GM04503 (cell line): ENCODE data around the gene NAT10.

Experiments used
- DNase-seq: peaks from one replicate; pipeline ENCODE4 v3.0.0-alpha.2; 2012; ENCODE audit warnings: low read depth

Gene NAT10

DNA sequence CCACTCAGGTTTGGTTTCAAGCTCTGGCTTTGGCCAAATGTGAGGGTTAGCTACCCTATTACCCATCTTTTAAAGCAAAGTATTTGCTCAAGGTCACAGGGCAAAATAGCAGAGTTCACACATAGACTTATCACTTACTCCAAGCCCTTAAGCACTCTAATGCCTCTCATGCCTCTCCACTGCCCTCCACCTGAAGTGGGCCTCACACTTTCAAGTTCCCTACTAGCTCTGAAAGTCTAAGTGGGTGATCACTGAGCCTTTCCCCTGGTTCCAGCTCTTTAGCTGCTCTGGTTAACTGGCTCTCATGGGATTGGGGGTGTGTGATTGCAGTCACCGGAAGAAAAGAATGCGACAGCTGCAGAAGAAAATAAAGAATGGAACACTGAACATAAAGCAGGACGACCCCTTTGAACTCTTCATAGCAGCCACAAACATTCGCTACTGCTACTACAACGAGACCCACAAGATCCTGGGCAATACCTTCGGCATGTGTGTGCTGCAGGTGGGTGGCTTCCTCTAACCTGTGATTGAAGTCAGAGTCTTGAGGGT is 6.4 kb downstream of the NAT10 start:
- no peak for DNase-seq

DNA sequence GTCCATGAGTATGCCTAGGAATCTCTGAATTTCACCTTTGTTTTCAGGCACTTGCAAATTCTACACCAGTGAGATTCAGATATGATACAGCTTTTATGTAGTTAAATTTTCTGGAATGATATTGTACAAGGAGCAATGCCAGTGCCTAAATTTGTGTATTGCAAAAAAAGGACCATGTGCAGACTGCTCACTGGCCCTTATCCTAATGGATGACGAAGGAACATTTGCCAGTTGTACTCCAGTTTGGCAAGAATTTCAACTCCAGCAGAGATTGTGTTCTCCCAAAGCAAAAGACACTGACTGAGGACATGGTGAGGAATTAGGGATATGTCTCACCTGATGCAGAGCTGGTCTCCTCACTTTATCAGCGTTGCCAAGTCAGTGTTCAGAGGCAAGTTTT is 8.6 kb downstream of the NAT10 start:
- no peak for DNase-seq

DNA sequence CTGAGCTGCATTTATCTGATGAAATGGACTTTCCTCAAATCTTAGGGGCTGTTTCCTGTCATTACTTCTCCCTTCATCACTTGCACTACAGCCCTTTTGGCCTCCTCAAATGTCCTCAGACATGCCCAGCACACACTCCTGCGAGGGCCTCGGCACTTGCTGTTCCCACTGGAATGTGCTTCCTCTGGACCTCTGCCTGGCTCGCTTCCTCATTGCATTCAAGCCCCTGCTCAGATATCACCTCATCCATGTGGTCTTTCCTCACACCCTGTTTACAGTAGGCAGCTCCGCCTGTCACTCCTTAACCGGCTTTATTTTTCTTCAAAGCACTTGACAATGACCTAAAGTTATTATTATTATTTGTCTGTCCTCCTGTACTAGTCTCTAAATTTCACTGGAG is 9.0 kb downstream of the NAT10 start:
- no peak for DNase-seq

DNA sequence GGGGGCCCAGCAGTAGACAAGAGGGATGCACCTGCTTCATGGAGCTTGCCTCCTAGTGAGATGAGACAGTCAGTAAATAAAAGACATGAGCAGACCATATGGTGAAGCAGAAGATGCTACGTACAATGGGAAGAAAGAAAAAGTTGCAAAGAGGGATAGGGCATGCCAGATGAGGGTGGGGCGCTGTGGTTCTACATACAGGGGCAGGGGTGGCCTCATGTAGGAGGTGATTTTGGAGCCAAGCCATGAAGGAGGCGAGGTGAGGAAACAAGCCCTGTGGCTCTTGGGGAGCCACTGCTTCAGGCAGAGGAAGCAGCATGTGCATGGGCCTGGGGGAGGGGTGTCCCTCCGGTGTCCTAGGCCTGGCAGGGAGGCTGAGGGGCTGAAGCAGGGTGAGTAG is 15.2 kb downstream of the NAT10 start:
- DNase-seq: no peak

DNA sequence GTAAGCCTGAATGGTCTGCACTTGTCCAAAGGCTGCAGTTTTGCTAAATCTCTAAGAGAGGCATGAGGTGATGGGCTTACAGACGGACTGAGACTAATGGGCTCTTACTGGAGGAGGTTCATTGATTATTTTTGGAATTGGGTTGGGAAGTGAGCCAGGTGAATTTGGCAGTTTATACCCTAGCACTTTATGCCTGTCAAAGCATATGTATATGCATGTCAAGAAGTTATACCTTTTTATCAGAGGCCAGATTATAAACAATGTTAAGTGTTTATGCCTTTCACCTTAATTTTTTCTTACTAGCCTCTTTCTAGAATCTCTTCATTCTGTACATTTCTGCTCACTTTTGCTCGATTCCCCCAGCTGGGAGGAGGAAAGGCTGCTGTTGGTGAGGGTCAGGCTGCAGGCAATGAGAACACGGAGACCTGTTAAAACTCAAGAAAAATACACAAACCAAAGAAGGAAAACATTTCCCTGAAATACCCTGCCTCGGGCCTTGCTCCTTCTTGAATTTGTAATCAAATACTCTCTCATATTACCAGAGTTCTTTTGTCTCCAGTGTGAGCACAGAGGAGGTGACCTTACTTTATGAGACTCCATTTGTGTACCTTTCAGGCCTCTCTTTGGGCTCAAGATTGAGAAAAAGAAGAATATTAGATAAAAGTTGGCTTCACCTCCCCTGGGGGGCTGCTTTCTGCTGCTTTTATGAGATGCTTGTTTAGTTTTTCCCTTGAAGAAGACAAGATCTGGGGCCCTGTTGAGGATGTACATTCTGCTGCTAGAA is 19.6 kb downstream of the NAT10 start:
- DNase-seq: no peak

DNA sequence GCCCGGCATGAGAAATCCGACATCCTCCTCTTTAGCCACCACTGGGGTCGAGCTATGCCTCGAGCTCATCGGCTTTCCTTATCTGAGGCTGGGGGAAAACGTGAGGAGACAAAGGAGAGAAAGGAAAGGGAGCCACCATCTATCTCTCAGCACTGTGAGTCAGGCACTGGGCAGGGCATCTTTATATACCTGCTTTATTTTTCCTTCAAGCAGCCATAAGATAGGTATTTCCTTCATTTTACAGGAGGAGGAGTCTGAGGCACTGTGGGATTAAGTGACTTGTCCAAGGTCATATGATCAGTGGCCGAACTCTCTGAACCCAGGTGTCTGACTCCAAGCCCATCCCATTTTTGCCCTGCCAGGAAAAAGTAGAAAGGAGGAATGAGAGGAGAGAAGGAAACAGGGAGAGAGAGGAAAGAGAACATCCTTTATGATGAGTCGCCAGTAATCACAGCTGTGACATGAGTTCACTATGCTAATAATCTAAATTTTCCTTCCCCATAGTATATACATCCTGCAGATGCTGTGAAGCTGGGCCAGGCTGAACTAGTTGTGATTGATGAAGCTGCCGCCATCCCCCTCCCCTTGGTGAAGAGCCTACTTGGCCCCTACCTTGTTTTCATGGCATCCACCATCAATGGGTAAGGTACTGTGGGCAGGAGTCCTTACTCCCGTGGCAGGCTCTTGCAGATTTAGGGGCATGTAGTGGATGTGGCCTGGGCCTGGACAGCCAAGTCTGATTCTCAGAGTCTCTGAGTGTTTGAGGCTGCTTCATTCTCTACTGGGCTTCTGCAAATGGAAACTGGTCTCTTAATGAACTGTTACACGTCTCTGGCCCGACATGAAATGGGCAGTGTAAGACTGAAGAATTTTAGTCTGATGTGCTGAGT is 21.8 kb downstream of the NAT10 start:
- no peak for DNase-seq

DNA sequence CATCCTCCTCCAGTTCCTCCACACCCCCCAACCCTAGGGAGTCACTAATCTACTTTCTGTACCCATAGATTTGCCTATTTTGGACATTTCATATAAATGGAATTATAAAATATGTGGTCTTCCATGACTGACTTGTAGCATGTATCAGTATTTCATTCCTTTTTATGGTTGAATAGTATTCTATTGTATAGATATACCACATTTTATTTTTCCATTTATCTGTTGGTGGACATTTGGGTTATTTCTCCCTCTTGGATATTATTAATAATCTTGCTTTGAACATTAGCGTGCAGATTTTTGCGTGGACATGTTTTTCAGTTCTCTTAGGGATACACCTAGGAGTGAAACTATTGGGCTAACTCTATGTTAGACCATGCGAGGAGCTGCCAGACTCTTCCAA is 23.4 kb downstream of the NAT10 start:
- DNase-seq: no peak

DNA sequence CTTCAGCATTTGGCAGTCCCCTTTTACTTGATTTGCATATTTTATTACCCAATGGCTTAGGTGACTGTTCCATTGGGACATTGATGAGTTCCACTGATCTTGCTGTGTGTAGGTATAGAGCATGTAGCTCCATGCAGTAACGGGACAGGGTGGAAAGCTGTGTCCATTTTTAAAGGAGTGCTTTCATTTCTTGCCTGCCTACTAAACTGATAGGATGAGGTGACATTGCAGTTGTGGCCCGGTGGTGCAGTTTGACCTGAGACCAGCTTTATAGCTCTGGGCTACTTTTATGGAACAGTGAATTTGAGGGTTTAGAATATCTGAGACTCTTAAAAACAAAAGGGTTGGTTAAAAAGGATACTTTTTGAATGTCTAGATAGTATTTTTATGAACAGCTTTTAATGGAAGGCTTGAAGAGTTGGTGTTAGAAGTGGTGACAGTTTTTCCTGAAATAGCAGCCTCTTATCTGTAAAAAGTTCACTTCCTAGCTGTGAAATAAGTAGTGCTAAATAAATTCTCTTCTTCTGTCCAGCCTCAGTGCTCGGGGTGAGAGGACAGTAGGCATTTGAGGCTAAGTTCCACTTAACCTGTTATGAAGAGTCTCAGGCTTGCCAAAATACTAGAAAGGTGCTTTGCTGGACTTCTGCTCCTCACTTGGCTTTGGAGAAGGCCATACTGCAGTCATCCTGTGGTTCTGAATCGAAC is 27.0 kb downstream of the NAT10 start:
- DNase-seq: no peak

DNA sequence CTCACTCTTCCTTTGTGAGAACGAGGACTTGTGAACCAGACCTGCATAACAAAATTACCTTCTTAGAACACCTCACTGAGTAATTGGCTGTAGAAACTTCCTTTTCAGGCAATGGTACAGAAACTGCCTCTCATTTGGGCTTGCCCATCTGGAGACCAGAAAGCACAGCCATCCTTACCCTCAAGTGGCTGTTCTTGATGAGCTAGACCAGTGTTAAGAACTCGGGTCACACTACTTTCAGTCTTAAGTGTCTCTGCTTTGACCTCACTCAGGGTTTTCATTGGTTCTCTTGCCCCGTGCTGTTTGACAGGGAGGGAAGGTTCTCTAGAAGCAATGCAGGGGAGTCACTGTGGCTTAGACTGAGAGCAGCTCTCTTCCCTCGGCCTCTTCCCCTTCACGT is 29.3 kb downstream of the NAT10 start:
- no peak for DNase-seq

DNA sequence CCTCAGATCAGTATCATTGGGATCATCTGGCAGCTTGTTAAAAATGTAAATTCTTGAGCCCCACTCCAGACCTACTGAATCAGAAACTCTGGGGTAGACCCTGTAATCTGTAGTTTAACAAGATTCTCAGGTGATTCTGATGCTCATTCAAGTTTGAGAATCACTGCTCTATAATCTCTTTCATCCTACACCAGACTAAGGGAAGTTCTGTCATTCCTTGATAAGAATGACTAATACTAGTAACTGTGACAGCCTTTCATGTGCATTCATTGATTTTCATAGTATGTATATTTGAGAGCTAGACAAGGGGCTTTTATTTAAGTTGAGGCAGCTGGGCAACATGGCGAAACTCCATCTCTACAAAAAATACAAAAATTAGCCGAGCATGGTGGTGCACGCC is 30.0 kb downstream of the NAT10 start:
- DNase-seq: no peak

DNA sequence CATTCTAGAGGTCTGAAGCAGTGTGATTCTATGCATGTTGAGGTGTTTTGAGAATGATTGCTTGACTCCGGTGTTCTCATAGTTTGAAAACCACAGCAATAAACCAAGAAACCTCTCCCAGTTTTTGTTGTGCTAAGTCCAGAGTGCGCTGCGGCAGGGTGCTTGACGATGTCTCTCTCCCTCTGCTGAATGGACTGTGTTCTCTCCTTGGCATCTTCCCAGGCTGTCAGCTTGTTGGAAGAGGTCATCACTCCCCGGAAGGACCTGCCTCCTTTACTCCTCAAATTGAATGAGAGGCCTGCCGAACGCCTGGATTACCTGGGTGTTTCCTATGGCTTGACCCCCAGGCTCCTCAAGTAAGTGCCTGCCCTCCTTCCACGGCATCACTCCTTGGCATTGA is 31.0 kb downstream of the NAT10 start:
- no peak for DNase-seq

DNA sequence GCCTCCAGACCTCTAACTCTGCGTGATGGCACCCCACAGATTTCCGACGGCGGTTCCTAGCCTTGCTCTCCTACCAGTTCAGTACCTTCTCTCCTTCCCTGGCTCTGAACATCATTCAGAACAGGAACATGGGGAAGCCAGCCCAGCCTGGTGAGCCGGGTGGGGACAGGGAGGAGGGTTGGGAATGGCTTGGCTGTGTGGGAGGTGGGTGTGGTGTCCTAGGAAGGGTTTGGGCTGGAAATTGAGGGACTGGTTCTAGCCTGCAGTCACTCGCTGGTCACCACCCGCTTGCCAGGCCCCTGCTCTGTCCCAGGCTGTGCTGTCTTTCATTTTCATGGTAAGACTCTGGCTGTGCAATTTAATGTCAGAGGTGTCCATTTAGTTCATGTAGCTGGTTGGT is 33.9 kb downstream of the NAT10 start:
- DNase-seq: no peak

DNA sequence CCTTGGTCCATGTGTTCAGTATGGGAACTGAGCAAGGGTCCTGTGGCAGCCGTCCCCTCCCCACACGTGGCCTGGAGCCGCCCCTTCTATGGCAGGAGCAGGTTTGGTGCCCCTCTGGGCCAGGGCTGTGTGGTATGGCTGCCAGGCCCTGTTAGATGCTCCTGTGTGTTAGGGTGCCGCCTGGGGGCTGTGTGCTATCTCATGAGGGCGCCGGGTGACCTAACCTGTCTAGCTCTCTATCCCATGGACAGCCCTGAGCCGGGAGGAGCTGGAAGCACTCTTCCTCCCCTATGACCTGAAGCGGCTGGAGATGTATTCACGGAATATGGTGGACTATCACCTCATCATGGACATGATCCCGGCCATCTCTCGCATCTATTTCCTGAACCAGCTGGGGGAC is 34.7 kb downstream of the NAT10 start:
- DNase-seq: no peak

DNA sequence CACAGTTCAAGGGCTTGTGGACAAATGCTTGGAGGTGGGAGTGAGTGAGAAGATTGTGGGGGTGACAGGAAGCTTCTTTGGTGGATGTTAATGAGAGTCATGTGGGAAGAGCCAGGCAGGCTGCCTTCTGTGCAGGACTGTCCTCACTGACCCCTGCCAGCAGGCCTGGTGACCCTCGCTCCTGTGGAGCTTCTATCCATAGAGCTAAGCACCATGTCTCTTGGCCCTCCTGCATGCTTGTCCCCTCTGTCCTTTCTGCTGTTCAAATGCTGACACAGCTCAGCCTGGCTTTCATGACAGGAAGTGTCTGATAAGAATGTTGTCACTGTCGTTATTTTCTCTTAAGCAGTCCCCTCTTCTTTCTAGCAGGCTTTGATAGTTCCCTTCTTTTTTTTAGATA is 37.6 kb downstream of the NAT10 start:
- no peak for DNase-seq

DNA sequence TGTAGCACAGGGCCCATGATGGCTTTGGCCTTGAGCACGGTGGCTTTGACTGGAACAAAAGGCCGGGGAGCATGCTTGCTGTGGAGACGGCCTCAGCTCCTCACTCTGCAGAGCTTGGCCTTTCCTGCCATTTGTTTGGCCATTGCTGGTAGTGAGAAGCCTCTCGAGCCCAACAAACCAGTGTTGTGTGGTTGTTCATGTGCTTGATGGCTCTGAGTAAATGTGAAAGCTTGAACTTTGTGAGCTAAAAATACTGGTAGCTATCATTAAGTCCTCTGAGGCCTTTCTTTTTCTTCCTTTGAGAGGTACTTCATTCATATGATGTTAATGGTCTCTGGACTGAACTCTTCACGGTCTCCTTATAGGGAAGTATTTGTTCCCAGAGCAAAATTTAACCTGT is 39.6 kb downstream of the NAT10 start:
- no peak for DNase-seq

DNA sequence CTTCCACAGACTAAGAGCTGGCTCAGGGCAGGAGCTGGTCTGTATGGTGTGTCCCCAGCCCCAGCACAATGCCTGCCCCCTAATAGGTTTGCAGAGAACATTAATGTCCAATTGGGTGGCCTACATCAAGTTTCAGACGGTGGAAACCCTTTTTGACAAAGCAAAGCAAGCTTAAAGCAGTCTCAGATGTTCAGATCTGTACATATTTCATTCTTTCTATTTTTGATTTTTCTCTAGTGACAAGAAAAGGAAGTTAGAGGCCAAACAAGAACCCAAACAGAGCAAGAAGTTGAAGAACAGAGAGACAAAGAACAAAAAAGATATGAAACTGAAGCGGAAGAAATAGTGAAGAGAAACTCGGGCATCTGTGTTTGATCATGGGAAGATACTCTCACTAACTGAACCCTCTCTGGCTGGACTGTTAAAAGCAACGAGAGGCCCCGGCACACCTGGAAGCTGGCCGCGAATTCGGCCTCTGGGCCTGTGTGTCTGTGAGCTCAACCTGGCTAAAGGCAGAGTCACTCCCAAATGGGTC is 40.5 kb downstream of the NAT10 start:
- DNase-seq: no peak

DNA sequence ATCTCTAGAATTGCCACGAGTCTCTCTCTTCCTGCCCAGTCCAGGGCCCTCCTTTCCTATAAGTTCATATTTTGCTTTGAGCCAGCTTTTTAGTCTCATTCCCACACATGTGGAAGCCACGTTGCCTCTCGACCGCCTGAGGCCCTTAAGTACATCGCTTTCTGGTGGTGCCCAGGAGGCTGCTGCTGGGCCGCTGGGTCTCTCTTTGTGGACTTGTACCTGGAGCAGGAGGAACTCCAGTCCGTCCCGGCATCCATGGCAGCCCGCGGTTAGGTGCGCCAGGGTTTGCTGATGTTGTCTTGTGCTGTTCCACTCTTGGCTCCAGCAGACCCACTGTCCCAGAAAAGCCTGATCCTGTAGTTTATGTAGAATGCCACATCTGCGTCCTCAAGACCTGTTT is 41.0 kb downstream of the NAT10 start:
- no peak for DNase-seq

DNA sequence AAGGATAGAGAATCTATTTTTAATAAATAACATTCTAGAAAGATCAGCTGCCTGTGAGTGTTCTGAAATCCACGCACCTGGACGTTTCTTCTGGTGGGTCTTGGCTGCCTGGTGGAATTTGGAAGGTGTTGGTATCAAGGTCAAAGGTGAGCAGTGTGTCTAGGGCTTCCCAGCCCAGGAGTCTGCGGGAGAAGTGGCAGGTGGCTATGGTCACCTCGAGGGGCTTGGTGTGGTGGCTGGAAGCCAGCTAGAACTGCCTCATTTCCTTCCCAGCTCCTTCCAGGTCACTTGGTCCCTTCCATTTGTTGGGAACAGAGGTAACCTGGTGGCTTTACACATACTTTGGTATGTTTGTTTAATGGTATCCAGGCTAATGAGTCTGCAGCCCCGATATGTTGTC is 41.4 kb downstream of the NAT10 start:
- DNase-seq: no peak

DNA sequence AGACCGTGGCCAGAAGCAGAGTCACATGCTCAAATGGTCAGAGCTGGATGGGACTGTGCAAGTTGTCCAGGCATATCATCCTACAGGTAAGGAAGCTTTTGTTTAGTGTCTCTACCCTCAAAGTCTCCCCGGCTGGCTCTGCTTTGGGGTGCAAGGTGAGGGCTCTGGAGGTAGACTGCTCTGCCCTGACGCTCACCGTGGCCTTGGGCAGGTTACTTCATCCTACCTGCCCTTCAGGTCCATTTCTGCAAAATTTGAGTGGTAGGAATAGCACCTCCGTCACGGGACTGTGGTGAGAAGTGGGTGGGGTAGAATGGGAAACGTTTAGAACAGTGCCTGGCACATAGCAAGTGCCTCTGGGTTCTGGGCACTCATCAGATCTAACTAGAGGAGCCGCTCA is 42.2 kb downstream of the NAT10 start:
- no peak for DNase-seq

DNA sequence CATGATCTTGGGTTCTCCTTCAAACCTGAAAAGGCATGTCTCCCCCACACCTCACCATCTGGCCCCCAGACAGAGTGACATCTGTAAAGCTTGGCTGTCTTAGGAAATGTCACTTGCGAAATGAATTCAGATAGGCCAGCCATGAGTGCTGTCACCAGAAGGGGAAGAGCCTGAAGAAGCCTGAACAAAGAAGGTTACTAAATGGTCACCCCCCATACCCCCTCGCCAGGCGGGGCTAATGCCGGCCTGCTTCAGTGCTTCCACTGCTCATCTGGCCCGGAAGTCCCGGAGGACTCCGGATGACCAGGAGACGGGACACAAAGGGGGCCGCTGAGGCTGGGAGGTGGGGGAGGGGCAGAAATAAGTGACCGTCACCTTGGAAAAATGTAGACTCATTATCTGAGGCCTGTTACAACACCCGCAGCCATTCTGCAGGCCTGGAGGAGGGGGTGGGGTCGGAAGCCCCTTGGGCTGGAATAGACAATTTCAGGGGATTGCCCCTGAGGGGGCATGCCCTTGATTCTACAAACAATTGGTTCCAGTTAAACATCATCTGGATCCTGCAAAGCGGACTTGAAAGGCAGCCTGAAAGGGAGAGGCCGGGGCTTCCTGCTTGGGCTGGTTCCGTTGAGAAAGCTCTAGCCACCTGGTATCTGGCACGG is 43.2 kb downstream of the NAT10 start:
- no peak for DNase-seq

DNA sequence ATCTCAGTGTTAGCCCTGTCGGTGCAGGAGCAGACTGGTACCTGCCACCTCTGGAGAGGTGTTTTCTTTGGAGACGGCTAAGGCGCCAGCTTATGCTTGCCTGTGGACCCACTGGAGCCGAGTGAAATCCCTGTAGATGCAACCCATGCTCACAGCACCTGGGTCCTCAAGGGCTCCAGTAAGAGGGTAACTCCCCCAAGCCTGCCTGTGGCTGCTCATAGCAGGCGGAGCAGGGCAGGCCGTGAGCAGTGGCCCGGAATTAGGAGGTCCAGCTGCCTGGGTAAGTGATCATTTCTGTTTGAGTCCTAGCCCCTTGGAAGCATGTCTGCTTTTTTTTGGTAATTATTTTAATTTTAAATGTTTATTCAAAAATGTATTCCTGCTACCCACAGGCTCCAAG is 43.8 kb downstream of the NAT10 start:
- no peak for DNase-seq

DNA sequence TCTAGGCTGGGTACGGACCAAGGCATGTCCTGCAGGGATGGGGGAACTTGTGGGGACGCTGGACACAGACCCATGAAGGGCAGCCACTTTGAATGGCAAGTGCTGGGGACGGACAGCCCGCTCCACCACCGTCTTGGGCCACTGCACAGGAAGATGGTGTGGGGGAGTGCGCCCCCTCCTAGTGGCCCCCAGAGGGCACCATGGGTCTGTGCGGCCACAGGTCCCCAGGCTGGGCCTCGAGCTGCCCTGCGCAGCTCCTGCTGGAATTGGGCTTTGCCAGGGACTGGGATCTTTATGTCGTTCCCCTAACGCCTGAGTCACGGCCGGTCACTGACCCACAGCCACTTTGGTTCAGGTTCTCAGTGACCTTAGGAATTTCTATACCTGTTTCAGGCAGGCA is 44.4 kb downstream of the NAT10 start:
- DNase-seq: no peak
